Trophoblast cell (in vitro differentiated cells and primary cell): ENCODE measurements around the gene ANP32A.
"Not testable (repeated sequence)": the region's sequence is repeated elsewhere in the genome, so short reads cannot be mapped to it uniquely, and the experiment has no call there.

ENCODE experiments used
- DNase-seq, 2 donors: peaks; one replicate each; pipeline ENCODE4 v3.0.0-alpha.2; 2016
- H2AFZ ChIP-seq: 2 replicates; pipeline ENCODE4 v1.6.1; 2013; ENCODE audit warnings: low read length, moderate library complexity, mild to moderate bottlenecking; ENCODE audit not compliant: insufficient read depth, poor library complexity
- H2AK5ac ChIP-seq: 2 replicates; pipeline ENCODE4 v1.6.1; 2013; ENCODE audit warnings: mild to moderate bottlenecking, low read length
- H2BK120ac ChIP-seq: 2 replicates; pipeline ENCODE4 v1.6.1; 2013; ENCODE audit warnings: low read length, mild to moderate bottlenecking, moderate library complexity; ENCODE audit not compliant: insufficient read depth, poor library complexity
- H2BK12ac ChIP-seq: 2 replicates; pipeline ENCODE4 v1.6.1; 2013; ENCODE audit warnings: mild to moderate bottlenecking, low read length, moderate library complexity
- H2BK5ac ChIP-seq: 2 replicates; pipeline ENCODE4 v1.6.1; 2013; ENCODE audit warnings: low read length, low read depth, moderate library complexity, mild to moderate bottlenecking; ENCODE audit not compliant: poor library complexity
- H3K14ac ChIP-seq: 2 replicates; pipeline ENCODE4 v1.6.1; 2013; ENCODE audit warnings: mild to moderate bottlenecking, low read length
- H3K18ac ChIP-seq: 2 replicates; pipeline ENCODE4 v1.6.1; 2013; ENCODE audit warnings: mild to moderate bottlenecking, low read length
- H3K23ac ChIP-seq: 2 replicates; pipeline ENCODE4 v1.6.1; 2013; ENCODE audit warnings: low read length
- H3K27ac ChIP-seq: 2 replicates; pipeline ENCODE4 v1.5.1; 2013; ENCODE audit warnings: low read depth, mild to moderate bottlenecking, inconsistent platforms, low read length, moderate library complexity
- H3K27me3 ChIP-seq: 2 replicates; pipeline ENCODE4 v1.6.1; 2013; ENCODE audit warnings: inconsistent platforms, mild to moderate bottlenecking, low read length, moderate library complexity; ENCODE audit not compliant: insufficient read depth
- H3K36me3 ChIP-seq, 2 experiments: 1 replicate in 1 of 2; 2 replicates in 1 of 2; pipeline ENCODE4 v1.6.1; 2013; ENCODE audit warnings: low read length in 2 of 2, mild to moderate bottlenecking in 2 of 2, moderate library complexity in 1 of 2; ENCODE audit not compliant: insufficient read depth in 2 of 2, control insufficient read depth in 1 of 2
- H3K4ac ChIP-seq: 2 replicates; pipeline ENCODE4 v1.6.1; 2013; ENCODE audit warnings: low read depth, mild to moderate bottlenecking, low read length, moderate library complexity
- H3K4me1 ChIP-seq, 2 experiments: 1 replicate in 1 of 2; 2 replicates in 1 of 2; pipeline ENCODE4 v1.6.1; 2013; ENCODE audit warnings: low read length in 2 of 2, mild to moderate bottlenecking in 2 of 2, moderate library complexity in 1 of 2; ENCODE audit not compliant: insufficient read depth in 2 of 2, control insufficient read depth in 1 of 2
- H3K4me2 ChIP-seq: 2 replicates; pipeline ENCODE4 v1.6.1; 2013; ENCODE audit warnings: inconsistent platforms, mild to moderate bottlenecking, low read length, moderate library complexity
- H3K4me3 ChIP-seq: 2 replicates; pipeline ENCODE4 v1.5.1; 2013; ENCODE audit warnings: mild to moderate bottlenecking, low read depth, low read length, inconsistent platforms
- H3K79me1 ChIP-seq: one replicate; pipeline ENCODE4 v1.6.1; 2013; ENCODE audit warnings: low read length
- H3K79me2 ChIP-seq: 2 replicates; pipeline ENCODE4 v1.6.1; 2013; ENCODE audit warnings: low read length, mild to moderate bottlenecking; ENCODE audit not compliant: control insufficient read depth, insufficient read depth, poor library complexity
- H3K9ac ChIP-seq: 2 replicates; pipeline ENCODE4 v1.6.1; 2013; ENCODE audit warnings: mild to moderate bottlenecking, low read length
- H3K9me3 ChIP-seq: 2 replicates; pipeline ENCODE4 v1.6.1; 2013; ENCODE audit warnings: low read depth, mild to moderate bottlenecking, control low read depth, inconsistent platforms, low read length; ENCODE audit not compliant: insufficient read depth
- H4K12ac ChIP-seq: 2 replicates; pipeline ENCODE4 v1.6.1; 2013; ENCODE audit warnings: low read depth, mild to moderate bottlenecking, low read length, moderate library complexity
- H4K8ac ChIP-seq: 2 replicates; pipeline ENCODE4 v1.6.1; 2013; ENCODE audit warnings: low read depth, mild to moderate bottlenecking, low read length, moderate library complexity
- H4K91ac ChIP-seq: one replicate; pipeline ENCODE4 v1.6.1; 2013; ENCODE audit warnings: low read depth, mild to moderate bottlenecking, low read length, moderate library complexity
- WGBS: extraction: QIAGEN DNeasy Blood & Tissue Kit; methylation state at CpG from one replicate; pipeline ENCODE4 v1.1.7; 2013; ENCODE audit warnings: missing lambda C conversion rate; ENCODE audit not compliant: insufficient read length, insufficient coverage; ENCODE audit errors: extremely low coverage; 5-methylcytosine and 5-hydroxymethylcytosine counted together

The ANP32A gene

GRCh38 chr15:68857443-68857842 lies 36.7 kb upstream of the ANP32A start:
- not testable (repeated sequence) for H3K4me3 ChIP-seq, H3K79me1 ChIP-seq, H2AFZ ChIP-seq, H3K36me3 ChIP-seq, H2BK5ac ChIP-seq, H4K8ac ChIP-seq, H3K4ac ChIP-seq, H3K4me1 ChIP-seq, H2BK12ac ChIP-seq, H3K9ac ChIP-seq, H4K12ac ChIP-seq, H3K27me3 ChIP-seq, H2AK5ac ChIP-seq, H3K27ac ChIP-seq, H3K14ac ChIP-seq, H2BK120ac ChIP-seq, H3K18ac ChIP-seq, DNase-seq, H4K91ac ChIP-seq, H3K4me2 ChIP-seq, H3K23ac ChIP-seq, H3K79me2 ChIP-seq, H3K9me3 ChIP-seq
- WGBS, result no CpG with 5 or more reads among the region's 5 CpGs

- peak overlapping the region; percentile 85 for H3K23ac ChIP-seq
- no CpG with 5 or more reads among the region's 7 CpGs for WGBS
- no peak overlapping the region for H2BK120ac ChIP-seq
- H2BK5ac ChIP-seq, result no peak overlapping the region
- no peak overlapping the region for H3K4ac ChIP-seq
- no peaks in the 10 kb centered on the region for H3K36me3 ChIP-seq
- no peak overlapping the region for H4K91ac ChIP-seq
- no peak overlapping the region for H3K4me2 ChIP-seq
- H2AFZ ChIP-seq, result no peak overlapping the region
- H3K27ac ChIP-seq, result no peak overlapping the region
- H3K79me1 ChIP-seq, result no peaks in the 10 kb centered on the region
- H3K9ac ChIP-seq, result no peak overlapping the region
- H3K27me3 ChIP-seq, result no peaks in the 10 kb centered on the region
- H3K79me2 ChIP-seq, result no peaks in the 10 kb centered on the region
- no peaks in the 10 kb centered on the region for H3K9me3 ChIP-seq
- H3K4me3 ChIP-seq, result no peak overlapping the region
- no peak overlapping the region for H3K14ac ChIP-seq
- no peak overlapping the region for H4K12ac ChIP-seq
- no peak overlapping the region for H2BK12ac ChIP-seq
- H4K8ac ChIP-seq, result no peak overlapping the region
- H3K4me1 ChIP-seq, result no peaks in the 10 kb centered on the region
- no peak overlapping the region for H2AK5ac ChIP-seq
- no peak for DNase-seq
- no peak overlapping the region for H3K18ac ChIP-seq
Observed at GRCh38 chr15:68852461-68852860, 31.8 kb upstream of the ANP32A start.

GRCh38 chr15:68851971-68852370 lies 31.3 kb upstream of the ANP32A start:
- DNase-seq, result no peak
- Histone ChIP-seq H3K4me2 (no peak overlapping the region), H2BK5ac (no peak overlapping the region), H4K91ac (no peak overlapping the region), H3K18ac (no peak overlapping the region), H3K9me3 (no peaks in the 10 kb centered on the region), H3K23ac (no peak overlapping the region), H4K8ac (no peak overlapping the region), H2BK12ac (no peak overlapping the region), H4K12ac (no peak overlapping the region), H3K27ac (no peak overlapping the region), H2BK120ac (no peak overlapping the region), H3K9ac (no peak overlapping the region), H3K36me3 (no peaks in the 10 kb centered on the region), H3K14ac (no peak overlapping the region), H2AK5ac (no peak overlapping the region), H2AFZ (no peak overlapping the region), H3K4me1 (no peaks in the 10 kb centered on the region), H3K79me1 (no peaks in the 10 kb centered on the region), H3K4ac (no peak overlapping the region), H3K4me3 (no peak overlapping the region), H3K27me3 (no peaks in the 10 kb centered on the region), H3K79me2 (no peaks in the 10 kb centered on the region)
- WGBS, result no CpG with 5 or more reads among the region's 2 CpGs

- no peak overlapping the region for H3K4me2 ChIP-seq
- no peak overlapping the region for H3K27ac ChIP-seq
- no peak overlapping the region for H3K9ac ChIP-seq
- no peaks in the 10 kb centered on the region for H3K36me3 ChIP-seq
- WGBS, result no CpG with 5 or more reads among the region's 2 CpGs
- no peak overlapping the region for H3K4ac ChIP-seq
- H3K4me1 ChIP-seq, result no peaks in the 10 kb centered on the region
- no peaks in the 10 kb centered on the region for H3K9me3 ChIP-seq
- DNase-seq, result no peak
- no peak overlapping the region for H3K4me3 ChIP-seq
- no peak overlapping the region for H3K18ac ChIP-seq
- H4K91ac ChIP-seq, result no peak overlapping the region
- no peak overlapping the region for H2AK5ac ChIP-seq
- H2BK5ac ChIP-seq, result no peak overlapping the region
- H2BK120ac ChIP-seq, result no peak overlapping the region
- no peaks in the 10 kb centered on the region for H3K27me3 ChIP-seq
- no peaks in the 10 kb centered on the region for H3K79me1 ChIP-seq
- H3K23ac ChIP-seq, result no peak overlapping the region
- H2BK12ac ChIP-seq, result no peak overlapping the region
- no peak overlapping the region for H4K8ac ChIP-seq
- H3K14ac ChIP-seq, result no peak overlapping the region
- H2AFZ ChIP-seq, result no peak overlapping the region
- H3K79me2 ChIP-seq, result no peaks in the 10 kb centered on the region
- H4K12ac ChIP-seq, result no peak overlapping the region
Observed at GRCh38 chr15:68849497-68849896, 28.8 kb upstream of the ANP32A start.
